Tibial artery (tissue), 4 donors: Measurements from ENCODE around the gene SSBP4.

Experiments
- DNase-seq, 2 donors: peaks; one replicate each; pipeline ENCODE4 v3.0.0-alpha.2; 2019
- H3K27ac ChIP-seq, 2 donors: fragments of 200-600 bp; sonication (generic) in 1 of 2; 1 replicate in 1 of 2; 2 replicates in 1 of 2; pipeline ENCODE4 v1.5.1; 2018 to 2019; ENCODE audit warnings: mild to moderate bottlenecking in 1 of 2
- H3K27me3 ChIP-seq, 2 donors: fragments of 200-600 bp; sonication (generic) in 1 of 2; one replicate each; pipeline versions ENCODE4 v1.5.1 to v1.6.0; 2016 to 2019
- H3K36me3 ChIP-seq, 3 donors: fragments of 200-600 bp; sonication (generic) in 2 of 3; one replicate each; pipeline ENCODE4 v1.5.1; 2016 to 2019; ENCODE audit warnings: mild to moderate bottlenecking in 2 of 3
- H3K4me1 ChIP-seq, 4 donors: fragments of 200-600 bp; sonication (generic) in 2 of 4; 1 replicate in 3 of 4; 2 replicates in 1 of 4; pipeline ENCODE4 v1.5.1; 2016 to 2019
- H3K4me3 ChIP-seq, 2 donors: fragments of 200-600 bp; sonication (generic) in 1 of 2; 1 replicate in 1 of 2; 2 replicates in 1 of 2; pipeline ENCODE4 v1.5.1; 2018 to 2019; ENCODE audit warnings: mild to moderate bottlenecking in 2 of 2
- H3K9me3 ChIP-seq, 3 donors: fragments of 200-600 bp; sonication (generic) in 1 of 3; one replicate each; pipeline ENCODE4 v1.5.1; 2016 to 2019
- intact Hi-C: fragments of 100-400 bp; cut with DNase I; formaldehyde crosslinking; loops from one replicate; pipeline ENCODE4 v1.15.0; 2023; ENCODE audit warnings: low total_unique reads
- TF ChIP-seq, protein P1 (sequence below), 2 experiments: fragments of 200-600 bp in 1 of 2; fragments of 450-650 bp in 1 of 2; IDR thresholded peaks; one replicate each; pipeline ENCODE4 v1.5.1; 2017 to 2019; ENCODE audit warnings: antibody characterized with exemption in 2 of 2, mild to moderate bottlenecking in 1 of 2, moderate library complexity in 1 of 2

The SSBP4 gene

GRCh38 chr19:18419195-18419698, at the start of gene SSBP4:
TSS of gene SSBP4 (plus strand) at chr19:18419398. CDS start at chr19:18419649, 251 bp downstream.
- peak within 1 kb of the TSS; percentile 89 to 90 for H3K27ac ChIP-seq
- peak within 1 kb of the TSS; percentile 63 to 66 for H3K4me3 ChIP-seq
- intact Hi-C loops = no loop called here
- H3K9me3 ChIP-seq = no peaks in the 10 kb centered on the region
- no peaks in the 10 kb centered on the region for H3K36me3 ChIP-seq
- DNase-seq = peak; percentile 59 to 85
- peaks cover 0 to 22% of the 10 kb centered on the region in 2 donors for H3K27me3 ChIP-seq
- TF ChIP-seq, protein P1, sequence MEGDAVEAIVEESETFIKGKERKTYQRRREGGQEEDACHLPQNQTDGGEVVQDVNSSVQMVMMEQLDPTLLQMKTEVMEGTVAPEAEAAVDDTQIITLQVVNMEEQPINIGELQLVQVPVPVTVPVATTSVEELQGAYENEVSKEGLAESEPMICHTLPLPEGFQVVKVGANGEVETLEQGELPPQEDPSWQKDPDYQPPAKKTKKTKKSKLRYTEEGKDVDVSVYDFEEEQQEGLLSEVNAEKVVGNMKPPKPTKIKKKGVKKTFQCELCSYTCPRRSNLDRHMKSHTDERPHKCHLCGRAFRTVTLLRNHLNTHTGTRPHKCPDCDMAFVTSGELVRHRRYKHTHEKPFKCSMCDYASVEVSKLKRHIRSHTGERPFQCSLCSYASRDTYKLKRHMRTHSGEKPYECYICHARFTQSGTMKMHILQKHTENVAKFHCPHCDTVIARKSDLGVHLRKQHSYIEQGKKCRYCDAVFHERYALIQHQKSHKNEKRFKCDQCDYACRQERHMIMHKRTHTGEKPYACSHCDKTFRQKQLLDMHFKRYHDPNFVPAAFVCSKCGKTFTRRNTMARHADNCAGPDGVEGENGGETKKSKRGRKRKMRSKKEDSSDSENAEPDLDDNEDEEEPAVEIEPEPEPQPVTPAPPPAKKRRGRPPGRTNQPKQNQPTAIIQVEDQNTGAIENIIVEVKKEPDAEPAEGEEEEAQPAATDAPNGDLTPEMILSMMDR (IDR thresholded peaks at IDR 0.05) = peak; percentile 29 to 65
- peaks cover 6 to 79% (median 64%) of the 10 kb centered on the region in 4 donors for H3K4me1 ChIP-seq

- intact Hi-C loops = no loop called here
- DNase-seq = no peak
- no peaks in the 10 kb centered on the region for H3K9me3 ChIP-seq
- no peak overlapping the region for H3K4me3 ChIP-seq
- H3K36me3 ChIP-seq = no peaks in the 10 kb centered on the region
- TF ChIP-seq, protein P1 (IDR thresholded peaks at IDR 0.05) = no peak
- no peaks in the 10 kb centered on the region for H3K27me3 ChIP-seq
- peak overlapping the region; percentile 69 to 71 for H3K27ac ChIP-seq
- H3K4me1 ChIP-seq = peaks cover 3 to 23% (median 13%) of the 10 kb centered on the region in 4 donors
Observed at GRCh38 chr19:18373407-18373891, 45.7 kb upstream of the SSBP4 start.

DNA sequence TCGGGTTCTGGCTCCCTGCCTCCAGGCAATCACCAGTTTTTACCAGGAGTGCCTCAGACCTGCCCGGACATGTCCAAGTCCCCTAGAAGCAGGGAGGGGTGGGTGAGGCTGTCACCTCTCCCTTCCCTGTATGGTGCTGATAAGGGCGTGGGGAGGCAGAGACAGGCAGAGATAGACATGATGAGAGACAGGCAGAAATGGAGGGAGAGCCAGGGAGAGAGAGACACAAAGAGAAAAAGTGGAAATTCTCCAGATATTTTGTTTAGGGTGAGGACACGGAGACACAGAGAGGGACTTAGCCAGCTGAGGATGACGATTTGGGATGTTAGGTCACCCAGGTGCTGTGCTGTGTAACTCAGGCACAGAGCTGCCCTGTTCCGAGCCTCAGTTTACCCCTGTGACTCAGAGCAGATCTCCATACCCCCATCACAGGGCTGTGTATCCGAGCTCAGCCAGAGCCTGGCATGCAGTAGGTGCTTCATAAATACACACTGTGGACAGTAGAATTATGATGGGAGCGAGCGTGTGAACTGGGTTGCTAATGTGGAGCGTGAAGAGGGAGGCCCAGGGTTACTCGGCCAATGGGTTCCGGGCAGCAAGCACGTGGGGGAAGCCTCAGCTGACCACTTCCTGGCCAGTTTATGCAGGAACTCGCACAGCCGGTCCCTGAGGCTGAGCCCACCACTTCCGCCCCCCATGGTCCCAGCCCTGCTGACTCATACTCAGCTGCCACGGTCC, 45.1 kb upstream of the SSBP4 start:
- TF ChIP-seq, protein P1 (IDR thresholded peaks at IDR 0.05) = no peak
- peak; percentile 95 to 96 for DNase-seq
- Histone ChIP-seq H3K36me3 (no peaks in the 10 kb centered on the region), H3K4me3 (no peak overlapping the region), H3K27ac (peak overlapping the region; percentile 69 to 71), H3K9me3 (no peaks in the 10 kb centered on the region), H3K27me3 (no peaks in the 10 kb centered on the region), H3K4me1 (peaks cover 3 to 26% (median 13%) of the 10 kb centered on the region in 4 donors)
- intact Hi-C loops = no loop called here

DNA sequence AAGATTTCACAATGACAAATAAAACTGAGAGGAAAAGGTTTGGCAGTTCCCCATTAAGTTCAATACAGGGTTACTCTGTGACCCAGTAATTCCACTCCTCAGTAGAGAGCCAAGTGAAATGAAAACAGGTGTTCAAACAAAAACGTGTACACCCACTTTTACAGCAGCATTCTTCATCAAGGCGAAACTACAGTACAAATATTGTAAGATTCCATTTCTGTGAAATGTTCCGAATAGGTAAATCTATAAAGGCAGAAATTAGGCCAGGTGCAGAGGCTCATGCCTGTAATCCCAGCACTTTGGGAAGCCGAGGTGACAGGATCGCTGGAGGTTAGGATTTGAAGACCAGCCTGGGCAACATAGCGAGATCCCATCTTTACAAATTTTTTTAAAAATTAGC, 42.2 kb upstream of the SSBP4 start:
- TF ChIP-seq, protein P1 (IDR thresholded peaks at IDR 0.05) = no peak
- Histone ChIP-seq H3K36me3 (no peaks in the 10 kb centered on the region), H3K27me3 (peaks cover 0 to 4% of the 10 kb centered on the region in 2 donors), H3K9me3 (no peaks in the 10 kb centered on the region), H3K4me1 (peaks cover 3 to 41% (median 13%) of the 10 kb centered on the region in 4 donors), H3K4me3 (no peak overlapping the region), H3K27ac (no peak overlapping the region)
- intact Hi-C loops = no loop called here
- no peak for DNase-seq

DNA sequence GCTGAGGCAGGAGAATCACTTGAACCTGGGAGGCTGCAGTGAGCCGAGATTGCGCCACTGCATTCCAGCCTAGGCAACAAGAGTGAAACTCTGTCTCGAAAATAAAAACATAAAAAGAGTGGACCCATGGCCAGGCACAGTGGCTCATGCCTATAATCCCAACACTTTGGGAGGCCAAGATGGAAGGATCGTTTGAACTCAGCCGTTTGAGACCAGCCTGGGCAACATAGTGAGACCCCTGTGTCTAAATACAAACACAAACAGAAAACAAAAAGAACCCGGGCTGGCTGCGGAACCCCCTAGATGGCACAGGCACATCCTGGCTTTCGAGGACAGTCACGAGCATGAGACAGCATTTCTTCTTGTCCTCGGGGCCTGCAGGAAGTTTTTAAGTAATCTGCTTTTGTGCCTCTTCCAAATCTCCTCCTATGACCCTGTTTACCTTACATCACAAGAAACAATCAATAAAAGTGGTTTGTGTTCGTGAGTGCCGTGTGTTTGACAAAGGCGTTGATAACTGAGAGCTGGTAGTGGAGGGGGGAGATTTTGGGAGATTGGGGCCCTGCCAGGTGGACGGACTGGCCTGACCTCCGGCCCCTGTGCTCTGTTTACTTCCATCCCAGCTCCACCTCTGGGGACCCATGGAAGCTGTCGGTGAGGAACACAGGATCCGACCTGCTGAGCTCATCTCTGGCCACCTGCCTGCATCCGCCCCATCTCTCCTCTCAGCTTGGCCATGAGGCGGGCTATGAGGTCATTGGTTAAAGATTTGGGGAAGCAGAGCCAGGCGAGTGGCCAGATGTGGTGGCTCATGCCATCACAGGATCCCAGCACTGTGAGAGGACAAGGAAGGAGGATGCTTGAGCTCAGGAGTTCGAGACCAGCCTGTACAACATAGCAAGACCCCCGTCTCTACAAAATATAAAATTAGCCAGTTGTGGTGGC, 39.1 kb upstream of the SSBP4 start:
- peak overlapping the region; percentile 25 to 36 for H3K27ac ChIP-seq
- TF ChIP-seq, protein P1 (IDR thresholded peaks at IDR 0.05) = no peak
- H3K4me1 ChIP-seq = peaks cover 0 to 24% (median 0%) of the 10 kb centered on the region in 4 donors
- no peaks in the 10 kb centered on the region for H3K36me3 ChIP-seq
- H3K27me3 ChIP-seq = peaks cover 0 to 28% of the 10 kb centered on the region in 2 donors
- H3K4me3 ChIP-seq = no peak overlapping the region
- H3K9me3 ChIP-seq = no peaks in the 10 kb centered on the region
- DNase-seq = peak; percentile 94 to 96
- intact Hi-C loops = no loop called here
